Activated CD8-positive, alpha-beta T cell treated with anti-CD3 and anti-CD28 coated beads for 36 hours (primary cell): ENCODE results near the gene SLC28A2. TPM values are rescaled to one million over a fixed set of nuclear protein-coding genes. Genes with fewer than 3 reads are reported as not detected.
"Not testable (repeated sequence)": the region's sequence is repeated elsewhere in the genome, so short reads cannot be mapped to it uniquely, and the experiment has no call there.

Experiments
- ATAC-seq: fragments of 200-7000 bp; cut with Tn5 transposase; one replicate; pipeline ENCODE4 v1.10.0; 2021; ENCODE audit warnings: mild to moderate bottlenecking, moderate library complexity
- CTCF ChIA-PET: fragments of 350-600 bp; sonication (Branson Sonifier 250); formaldehyde crosslinking; loops from one replicate; lab custom pipeline; 2021; ENCODE audit warnings: antibody characterized with exemption; lab: Charles Lee
- POLR2A ChIA-PET: fragments of 350-600 bp; sonication (Branson Sonifier 250); formaldehyde crosslinking; loops from one replicate; lab custom pipeline; 2021; ENCODE audit warnings: antibody characterized with exemption; lab: Charles Lee
- DNase-seq: peaks from one replicate; pipeline ENCODE4 v3.0.0-alpha.2; 2020
- H3K27ac Mint-ChIP-seq: one replicate; pipeline ENCODE4 v1.8.0; 2021; ENCODE audit warnings: mild to moderate bottlenecking, mixed read lengths
- H3K27me3 Mint-ChIP-seq: one replicate; pipeline ENCODE4 v1.8.0; 2021; ENCODE audit warnings: mixed read lengths
- H3K36me3 Mint-ChIP-seq: one replicate; pipeline ENCODE4 v1.8.0; 2021; ENCODE audit warnings: low read depth, mixed read lengths
- H3K4me1 Mint-ChIP-seq: one replicate; pipeline ENCODE4 v1.8.0; 2021; ENCODE audit warnings: low read depth, mixed read lengths
- H3K4me3 Mint-ChIP-seq: one replicate; pipeline ENCODE4 v1.8.0; 2021; ENCODE audit warnings: mild to moderate bottlenecking, moderate library complexity, mixed read lengths
- H3K9me3 Mint-ChIP-seq: one replicate; pipeline ENCODE4 v1.8.0; 2021; ENCODE audit warnings: mixed read lengths
- CTCF ChIP-seq: fragments of 200-600 bp; IDR thresholded peaks from one replicate; pipeline ENCODE4 v1.8.0; 2022; ENCODE audit warnings: antibody characterized with exemption, mild to moderate bottlenecking
- intact Hi-C: fragments of 100-400 bp; cut with micrococcal nuclease; formaldehyde crosslinking; loops from one replicate; pipeline ENCODE4 v1.10.0; 2022
- total RNA-seq, 2 experiments: library from RNA; stranded (reverse); gene quantifications; one replicate each; pipeline ENCODE4 v1.2.3, GENCODE V29; 2021

Gene SLC28A2
- total RNA-seq, 2 experiments from 2014 or later, result not detected

DNA sequence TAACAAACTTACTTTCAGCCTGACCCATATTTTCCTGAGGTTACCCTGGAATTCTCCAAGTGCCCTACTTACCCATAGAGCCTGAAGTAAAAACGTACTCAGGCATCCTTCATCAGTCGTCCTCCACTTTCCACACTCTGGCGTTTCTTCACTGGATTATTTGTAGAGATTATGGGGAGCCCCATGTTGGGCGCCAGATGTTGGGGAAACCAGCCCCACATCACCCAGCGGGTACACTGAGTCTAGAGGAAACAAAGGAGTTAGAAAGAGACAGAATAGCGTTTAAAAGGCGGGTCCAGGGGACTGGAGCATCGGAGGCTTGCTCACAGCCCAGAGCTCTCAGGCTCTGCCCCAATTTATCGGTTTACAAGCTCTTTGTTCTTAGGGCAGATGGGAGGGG lies 9.7 kb upstream of the SLC28A2 start:
- Mint-ChIP-seq H3K36me3 (peaks cover 22% of the 10 kb centered on the region), H3K27ac (no peak overlapping the region), H3K27me3 (no peaks in the 10 kb centered on the region), H3K4me1 (no peaks in the 10 kb centered on the region), H3K9me3 (peaks cover 54% of the 10 kb centered on the region), H3K4me3 (no peak overlapping the region)
- ChIA-PET CTCF (interaction anchor here (1.1 kb wide), 1 partner anchor 80 kb away, joined by 3 read pairs; no protein-coding TSS in a partner anchor), POLR2A (no interaction called here)
- DNase-seq (peak; percentile 7), ATAC-seq (no peak)
- TF ChIP-seq CTCF, result no peak
- intact Hi-C loops, result no loop called here

GRCh38 chr15:45249125-45249780 lies 2.8 kb upstream of the SLC28A2 start:
- intact Hi-C loops, result no loop called here
- ChIA-PET CTCF (interaction anchor here (1.0 kb wide), 1 partner anchor 34 kb away, joined by 4 read pairs; no protein-coding TSS in a partner anchor), POLR2A (no interaction called here)
- TF ChIP-seq CTCF, result no peak
- ATAC-seq (no peak), DNase-seq (no peak)
- Mint-ChIP-seq H3K36me3 (peaks cover 8% of the 10 kb centered on the region), H3K9me3 (peaks cover 13% of the 10 kb centered on the region), H3K4me3 (no peak overlapping the region), H3K27me3 (no peaks in the 10 kb centered on the region), H3K27ac (no peak overlapping the region), H3K4me1 (no peaks in the 10 kb centered on the region)

- POLR2A ChIA-PET, result no interaction called here
- no peaks in the 10 kb centered on the region for H3K9me3 Mint-ChIP-seq
- ATAC-seq (peak; percentile 45), DNase-seq (peak; percentile 19)
- intact Hi-C loops, result no loop called here
- H3K27ac Mint-ChIP-seq, result no peak overlapping the region
- TF ChIP-seq CTCF, result peak; percentile 50
- CTCF ChIA-PET, result interaction anchor here (0.7 to 2.6 kb wide), 7 partner anchors 8 to 90 kb away, joined by 3 to 13 read pairs (median 4); no protein-coding TSS in a partner anchor
- H3K36me3 Mint-ChIP-seq, result peaks cover 3% of the 10 kb centered on the region
- no peaks in the 10 kb centered on the region for H3K4me1 Mint-ChIP-seq
- H3K4me3 Mint-ChIP-seq, result no peak overlapping the region
- H3K27me3 Mint-ChIP-seq, result no peaks in the 10 kb centered on the region
These were observed 1.3 kb downstream of the SLC28A2 start for GRCh38 chr15:45253330-45253729.

GRCh38 chr15:45254405-45254804 lies 2.4 kb downstream of the SLC28A2 start:
- no peaks in the 10 kb centered on the region for H3K4me1 Mint-ChIP-seq
- CTCF ChIA-PET, result interaction anchor here (1.0 to 2.2 kb wide), 4 partner anchors 11 to 121 kb away, joined by 3 to 13 read pairs (median 6); no protein-coding TSS in a partner anchor
- H3K27ac Mint-ChIP-seq, result no peak overlapping the region
- ATAC-seq, result no peak
- peaks cover 2% of the 10 kb centered on the region for H3K36me3 Mint-ChIP-seq
- DNase-seq, result no peak
- peaks cover 2% of the 10 kb centered on the region for H3K9me3 Mint-ChIP-seq
- no peak overlapping the region for H3K4me3 Mint-ChIP-seq
- TF ChIP-seq CTCF, result no peak
- intact Hi-C loops, result no loop called here
- POLR2A ChIA-PET, result interaction anchor here (0.6 to 0.8 kb wide), 3 partner anchors 94 to 129 kb away, joined by 3 read pairs; no protein-coding TSS in a partner anchor
- no peaks in the 10 kb centered on the region for H3K27me3 Mint-ChIP-seq

DNA sequence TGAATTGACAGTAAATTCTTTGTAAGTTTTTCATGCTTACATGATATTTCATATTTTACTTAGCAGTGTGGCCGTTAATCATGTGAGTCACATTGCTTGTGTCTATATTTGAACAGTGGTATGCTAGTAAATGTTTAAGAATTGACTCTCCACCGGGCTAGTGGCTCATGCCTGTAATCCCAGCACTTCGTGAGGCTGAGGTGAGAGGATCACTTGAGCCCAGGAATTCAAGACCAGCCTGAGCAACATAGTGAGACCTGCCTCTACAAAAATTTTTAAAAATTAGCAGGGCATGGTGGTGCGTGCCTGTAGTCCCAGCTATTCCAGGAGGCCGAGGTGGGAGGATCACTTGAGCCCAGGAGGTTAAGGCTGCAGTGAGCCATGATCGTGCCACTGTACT lies 2.8 kb downstream of the SLC28A2 start:
- H3K36me3 Mint-ChIP-seq, H3K27ac Mint-ChIP-seq, intact Hi-C loops, H3K27me3 Mint-ChIP-seq, H3K9me3 Mint-ChIP-seq, ATAC-seq, H3K4me1 Mint-ChIP-seq, H3K4me3 Mint-ChIP-seq, DNase-seq: not testable (repeated sequence)
- ChIA-PET POLR2A (interaction anchor here (0.7 kb wide), 1 partner anchor 127 kb away, joined by 3 read pairs; no protein-coding TSS in a partner anchor), CTCF (interaction anchor here (1.2 to 2.4 kb wide), 3 partner anchors 92 to 137 kb away, joined by 3 to 8 read pairs (median 8); no protein-coding TSS in a partner anchor)
